Measurements from ENCODE around the gene DEFB132.

Gene DEFB132

GRCh38 chr20:297925-298775, 40.6 kb downstream of the DEFB132 start:
- H3K27ac Mint-ChIP-seq: peak overlapping the region; percentile 99
- no peaks in the 10 kb centered on the region for H3K27me3 Mint-ChIP-seq (ENCODE audit: low read depth)
- H3K4me3 Mint-ChIP-seq: peak overlapping the region; percentile 100
- H3K4me1 Mint-ChIP-seq (ENCODE audit: low read depth): peaks cover 39% of the 10 kb centered on the region
- no peaks in the 10 kb centered on the region for H3K9me3 Mint-ChIP-seq
- H3K36me3 Mint-ChIP-seq (ENCODE audit: low read depth): peaks cover 27% of the 10 kb centered on the region

DNA sequence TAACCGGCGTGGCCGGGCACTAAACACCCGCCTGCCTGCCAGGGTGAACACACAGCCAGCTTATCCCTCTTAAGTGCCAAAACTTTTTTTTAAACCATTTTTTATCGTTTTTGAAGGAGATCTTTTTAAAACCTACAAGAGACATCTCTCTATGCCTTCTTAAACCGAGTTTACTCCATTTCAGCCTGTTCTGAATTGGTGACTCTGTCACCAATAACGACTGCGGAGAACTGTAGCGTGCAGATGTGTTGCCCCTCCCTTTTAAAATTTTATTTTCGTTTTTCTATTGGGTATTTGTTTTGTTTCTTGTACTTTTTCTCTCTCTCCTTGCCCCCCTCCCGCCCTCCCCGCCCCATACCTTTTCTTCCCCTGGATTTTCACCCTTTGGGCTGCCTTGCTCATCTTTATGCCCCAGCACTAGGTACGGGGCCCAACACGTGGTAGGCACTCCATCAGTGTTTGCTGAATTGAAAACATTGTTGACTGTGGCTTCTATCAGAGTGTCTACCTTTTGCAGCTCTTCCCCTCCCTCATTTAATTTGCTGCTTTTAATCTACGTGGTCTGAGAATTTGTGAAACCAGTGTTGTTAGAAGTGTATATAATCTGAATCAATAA, 41.4 kb downstream of the DEFB132 start:
- no peaks in the 10 kb centered on the region for H3K9me3 Mint-ChIP-seq
- H3K27ac Mint-ChIP-seq: peak overlapping the region; percentile 99
- H3K4me3 Mint-ChIP-seq: peak overlapping the region; percentile 100
- H3K4me1 Mint-ChIP-seq (ENCODE audit: low read depth): peaks cover 40% of the 10 kb centered on the region
- no peaks in the 10 kb centered on the region for H3K27me3 Mint-ChIP-seq (ENCODE audit: low read depth)
- H3K36me3 Mint-ChIP-seq (ENCODE audit: low read depth): peaks cover 28% of the 10 kb centered on the region

GRCh38 chr20:300345-300990, 42.9 kb downstream of the DEFB132 start:
- peaks cover 40% of the 10 kb centered on the region for H3K4me1 Mint-ChIP-seq (ENCODE audit: low read depth)
- H3K27ac Mint-ChIP-seq: no peak overlapping the region
- no peaks in the 10 kb centered on the region for H3K27me3 Mint-ChIP-seq (ENCODE audit: low read depth)
- H3K4me3 Mint-ChIP-seq: peak overlapping the region; percentile 72
- peaks cover 28% of the 10 kb centered on the region for H3K36me3 Mint-ChIP-seq (ENCODE audit: low read depth)
- H3K9me3 Mint-ChIP-seq: no peaks in the 10 kb centered on the region

DNA sequence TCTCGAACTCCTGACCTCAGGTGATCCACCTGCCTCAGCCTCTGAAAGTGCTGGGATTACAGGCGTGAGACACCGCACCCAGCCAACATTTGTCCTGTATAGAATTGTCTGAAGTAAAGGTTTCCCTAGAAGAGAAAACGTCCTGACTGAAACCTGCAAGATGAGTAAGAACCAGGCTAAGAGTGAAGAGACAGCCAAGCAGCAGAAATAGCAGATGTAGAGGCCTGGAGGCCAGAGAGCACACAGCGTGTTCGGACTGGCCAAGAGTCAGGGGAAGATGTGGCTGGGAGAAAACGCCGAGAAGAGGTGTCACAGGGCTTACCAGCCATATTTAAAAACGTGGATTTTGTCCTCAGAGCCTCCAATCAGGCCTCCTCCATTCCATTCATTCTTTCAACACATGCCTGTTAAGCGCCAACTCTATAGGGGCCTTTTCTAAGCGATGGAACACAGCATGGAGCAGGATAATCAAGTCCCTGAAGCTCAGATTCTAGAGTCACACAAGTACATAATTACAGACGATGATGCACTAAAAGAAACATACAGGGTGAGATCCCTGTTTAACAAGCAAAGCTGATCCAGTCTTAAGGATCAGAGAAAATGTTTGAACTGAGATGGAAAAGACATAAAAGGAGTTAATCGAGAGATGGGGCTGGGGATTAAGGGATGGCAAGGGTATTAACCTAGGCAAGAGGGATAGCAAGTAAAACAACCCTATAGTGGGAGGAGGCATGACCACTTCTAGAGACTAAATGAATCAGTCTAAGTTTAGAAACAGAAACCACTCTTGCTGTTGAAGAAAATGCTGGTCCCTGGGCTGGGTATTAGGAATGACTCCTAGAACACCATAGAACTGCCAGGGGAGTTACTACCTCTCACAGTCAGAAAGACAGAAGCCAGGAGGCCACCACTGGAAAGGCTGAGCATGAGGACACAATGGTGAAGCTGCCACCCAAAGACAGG, 44.6 kb downstream of the DEFB132 start:
- Mint-ChIP-seq H3K27ac (no peak overlapping the region), H3K9me3 (no peaks in the 10 kb centered on the region), H3K4me3 (no peak overlapping the region), H3K4me1 (ENCODE audit: low read depth) (peaks cover 32% of the 10 kb centered on the region), H3K27me3 (ENCODE audit: low read depth) (no peaks in the 10 kb centered on the region), H3K36me3 (ENCODE audit: low read depth) (peaks cover 28% of the 10 kb centered on the region)

DNA sequence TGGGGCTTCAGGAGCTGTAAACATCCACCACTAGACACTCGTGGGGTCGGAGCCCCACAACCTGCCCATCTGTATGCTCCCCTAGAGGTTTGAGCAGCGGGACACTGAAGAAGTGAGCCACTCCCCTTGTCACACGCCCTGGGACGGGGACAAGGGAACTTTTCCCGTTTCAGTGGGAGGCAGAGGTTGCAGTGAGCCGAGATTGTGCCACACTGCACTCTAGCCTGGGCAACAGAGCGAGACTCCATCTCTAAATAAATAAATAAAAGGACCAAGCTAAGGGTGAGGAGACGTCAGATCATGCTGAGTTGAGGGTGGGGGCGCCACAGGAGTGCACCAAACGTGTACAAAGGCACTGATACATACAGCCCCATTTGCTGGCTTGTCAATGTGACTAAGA, 48.2 kb downstream of the DEFB132 start:
- no peak overlapping the region for H3K4me3 Mint-ChIP-seq

DNA sequence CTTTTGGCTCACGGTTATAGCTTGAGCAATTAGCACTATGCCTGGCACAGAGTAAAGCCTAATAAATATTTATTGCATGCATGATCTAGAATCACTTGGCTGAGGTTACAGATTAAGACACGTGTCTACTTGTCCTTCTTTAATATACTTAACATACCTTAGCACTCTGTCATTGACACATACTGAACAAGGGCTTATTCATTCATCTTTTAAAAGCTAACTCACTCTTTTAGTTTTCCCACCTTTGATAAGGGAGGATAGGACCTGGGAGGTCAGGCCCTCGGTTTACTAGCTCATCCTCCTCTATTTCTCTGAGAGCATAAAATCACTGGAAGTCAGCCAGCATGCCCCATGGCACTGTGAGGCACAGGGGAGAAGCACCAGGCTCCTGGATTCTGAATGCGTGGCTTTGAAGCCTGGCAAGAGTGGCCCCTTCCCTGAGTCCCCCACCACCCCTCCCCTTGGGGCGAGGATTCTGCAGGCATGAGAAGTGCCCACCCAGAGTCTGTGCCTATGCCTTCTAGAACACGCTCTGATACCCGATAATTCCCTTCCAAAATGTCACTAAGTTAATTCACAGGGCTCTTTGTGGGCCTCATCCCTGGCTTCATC, 51.0 kb downstream of the DEFB132 start:
- Mint-ChIP-seq H3K4me3 (no peak overlapping the region), H3K27me3 (ENCODE audit: low read depth) (no peaks in the 10 kb centered on the region), H3K27ac (no peak overlapping the region), H3K36me3 (ENCODE audit: low read depth) (no peaks in the 10 kb centered on the region), H3K4me1 (ENCODE audit: low read depth) (peaks cover 14% of the 10 kb centered on the region), H3K9me3 (no peaks in the 10 kb centered on the region)

More for the DNA sequence above, 48.2 kb downstream of the DEFB132 start:
- H3K36me3 Mint-ChIP-seq (ENCODE audit: low read depth): peaks cover 7% of the 10 kb centered on the region
- H3K27ac Mint-ChIP-seq: no peak overlapping the region
- peaks cover 25% of the 10 kb centered on the region for H3K4me1 Mint-ChIP-seq (ENCODE audit: low read depth)
- H3K27me3 Mint-ChIP-seq (ENCODE audit: low read depth): no peaks in the 10 kb centered on the region
- H3K9me3 Mint-ChIP-seq: no peaks in the 10 kb centered on the region

DNA sequence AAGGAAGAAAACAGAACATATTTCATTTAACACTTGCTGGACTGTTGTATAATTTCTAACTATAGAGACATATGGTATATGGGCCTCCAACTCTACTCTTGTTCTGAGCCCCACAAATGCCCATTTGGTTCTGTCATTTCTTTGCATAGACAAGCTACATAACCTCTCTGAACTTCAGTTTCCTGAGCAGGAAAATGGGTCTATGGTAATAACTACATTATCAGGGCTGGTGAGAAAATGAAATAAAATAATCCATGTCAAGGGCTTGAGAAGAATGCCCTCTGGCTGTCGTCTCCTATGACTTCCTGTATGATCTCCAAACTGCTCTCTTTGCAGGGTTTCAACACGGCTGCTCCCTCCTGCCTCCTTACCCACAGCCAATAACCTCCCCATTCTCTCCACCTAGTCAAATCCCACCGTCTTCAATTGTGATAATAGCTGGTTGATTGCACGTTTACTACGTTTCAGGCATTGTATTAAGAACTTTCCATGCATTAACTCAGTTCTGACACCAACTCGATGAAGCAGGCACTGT, 51.8 kb downstream of the DEFB132 start:
- H3K9me3 Mint-ChIP-seq: no peaks in the 10 kb centered on the region
- no peaks in the 10 kb centered on the region for H3K36me3 Mint-ChIP-seq (ENCODE audit: low read depth)
- H3K4me1 Mint-ChIP-seq (ENCODE audit: low read depth): peaks cover 14% of the 10 kb centered on the region

GRCh38 chr20:309841-310644, 52.5 kb downstream of the DEFB132 start:
- peak overlapping the region; percentile 84 for H3K27ac Mint-ChIP-seq
- H3K4me3 Mint-ChIP-seq: peak overlapping the region; percentile 77
- H3K4me1 Mint-ChIP-seq (ENCODE audit: low read depth): peaks cover 14% of the 10 kb centered on the region
- H3K36me3 Mint-ChIP-seq (ENCODE audit: low read depth): no peaks in the 10 kb centered on the region
- no peaks in the 10 kb centered on the region for H3K27me3 Mint-ChIP-seq (ENCODE audit: low read depth)
- no peaks in the 10 kb centered on the region for H3K9me3 Mint-ChIP-seq

More for the DNA sequence above, 51.8 kb downstream of the DEFB132 start:
- peak overlapping the region; percentile 32 for H3K27ac Mint-ChIP-seq
- H3K4me3 Mint-ChIP-seq: peak overlapping the region; percentile 27
- H3K27me3 Mint-ChIP-seq (ENCODE audit: low read depth): no peaks in the 10 kb centered on the region

DNA sequence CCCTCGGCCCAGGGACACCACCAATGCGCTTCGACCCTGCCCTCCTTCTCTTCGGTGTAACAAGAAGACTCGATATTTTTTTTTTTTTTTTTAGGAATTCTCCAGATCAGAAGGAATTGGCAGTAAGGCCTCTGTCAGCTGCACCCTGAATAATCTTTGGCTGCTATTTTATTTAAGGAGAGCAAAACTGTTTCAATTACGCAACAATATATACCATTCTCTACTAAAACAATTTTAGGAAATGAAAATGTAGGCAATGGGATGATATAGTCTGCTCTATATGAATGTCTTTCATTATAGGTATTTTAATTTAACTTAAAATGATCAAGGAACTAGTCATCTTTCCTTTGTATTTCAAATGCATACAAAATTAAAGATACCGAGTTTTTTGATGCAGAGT, 53.1 kb downstream of the DEFB132 start:
- Mint-ChIP-seq H3K4me3 (peak overlapping the region; percentile 77), H3K27me3 (ENCODE audit: low read depth) (no peaks in the 10 kb centered on the region), H3K27ac (peak overlapping the region; percentile 84), H3K9me3 (no peaks in the 10 kb centered on the region), H3K36me3 (ENCODE audit: low read depth) (no peaks in the 10 kb centered on the region), H3K4me1 (ENCODE audit: low read depth) (peaks cover 14% of the 10 kb centered on the region)

All from T-helper 1 cell treated with Interleukin-12 subunit alpha and Interleukin-12 subunit beta and Interleukin-4 antibody, amounts not matched to agents 30 μg/mL and 1 μg/mL, for 36 hours (primary cell).